ENCODE measurements around the gene TECPR2.

- TF ChIP-seq POLR2A (IDR thresholded peaks at IDR 0.05; ENCODE audit: low read length) (no peak), GATA1 (IDR thresholded peaks at IDR 0.05; ENCODE audit: low read depth, low read length) (no peak)
These were observed 123.9 kb downstream of the TECPR2 start for GRCh38 chr14:102486513-102487203.

Data from erythroblast (primary cell).